ENCODE results near the gene ITGA3. TPM values are rescaled to one million over a fixed set of nuclear protein-coding genes. Genes with fewer than 3 reads are reported as not detected.

ITGA3 gene
- total and polyA plus RNA-seq, 4 donors: 0.79 to 4.4 (median 1.4) TPM

DNA sequence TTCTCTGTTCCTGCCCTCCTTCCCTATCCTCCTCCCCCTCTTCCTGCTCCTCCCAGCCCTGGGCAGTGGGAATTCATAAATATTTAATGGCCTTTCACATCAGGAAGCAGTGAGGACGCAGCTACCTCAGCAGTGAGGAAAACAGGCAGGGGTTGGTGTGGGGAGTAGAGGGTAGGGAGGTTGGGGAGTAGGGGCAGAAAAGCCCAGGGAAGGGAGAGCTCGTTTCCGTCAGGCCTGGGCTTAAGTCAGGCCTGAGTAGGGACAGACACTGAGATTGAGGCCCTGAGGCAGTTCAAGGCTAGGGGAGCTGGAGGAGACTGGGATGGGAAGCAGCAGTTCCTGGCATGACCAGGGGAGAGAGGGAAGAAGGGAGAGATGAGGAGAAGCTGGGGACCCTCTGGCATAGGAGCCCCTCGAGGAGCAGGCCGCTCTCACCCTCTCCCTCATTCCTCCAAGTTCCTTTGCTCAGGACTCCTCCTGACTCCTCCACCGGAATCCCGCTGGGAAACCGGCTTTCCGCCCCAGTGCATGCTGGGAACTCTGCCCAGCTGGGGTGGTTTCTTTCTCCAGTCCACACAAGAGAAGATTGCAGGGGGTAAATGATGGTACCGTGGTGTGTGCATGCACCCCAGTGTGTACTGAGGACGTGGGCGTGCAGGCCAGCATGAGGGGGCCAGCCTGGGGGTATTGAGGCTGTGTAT is 67.9 kb downstream of the ITGA3 start:
- WGBS: 57% methylated on average over 12 of the region's 12 CpGs
- Histone ChIP-seq H3K27me3 (ENCODE audit: control insufficient read depth in 4 of 4, insufficient read depth in 4 of 4, low read length in 3 of 4) (peaks cover 0 to 6% (median 0%) of the 10 kb centered on the region in 4 donors), H3K9me3 (ENCODE audit: control insufficient read depth in 4 of 4, low read length in 3 of 4) (no peaks in the 10 kb centered on the region), H3K4me1 (ENCODE audit: control insufficient read depth in 4 of 4, insufficient read depth in 4 of 4, low read length in 3 of 4) (no peaks in the 10 kb centered on the region), H3K36me3 (ENCODE audit: control insufficient read depth in 4 of 4, insufficient read depth in 3 of 4, low read depth in 1 of 4, low read length in 3 of 4) (no peaks in the 10 kb centered on the region), H3K9ac (ENCODE audit: low read depth in 1 of 2, low read length in 2 of 2) (no peak overlapping the region), H3K4me3 (ENCODE audit: low read depth in 1 of 3, low read length in 3 of 3) (no peak overlapping the region), H3K27ac (ENCODE audit: low read depth in 1 of 2, low read length in 2 of 2) (no peak overlapping the region)
- no peak for DNase-seq (ENCODE audit: low spot score)
- TF ChIP-seq NR2F2 (IDR thresholded peaks at IDR 0.05) (no peak), RAD21 (IDR thresholded peaks at IDR 0.05) (no peak), MAX (IDR thresholded peaks at IDR 0.05) (no peak), JUND (IDR thresholded peaks at IDR 0.05) (no peak), TAF1 (conservative IDR thresholded peaks at IDR 0.05) (no peak), HNF4A (conservative IDR thresholded peaks at IDR 0.05) (no peak), REST (IDR thresholded peaks at IDR 0.05) (no peak), GABPA (IDR thresholded peaks at IDR 0.05 in 1 of 2, conservative IDR thresholded peaks at IDR 0.05 in 1 of 2) (no peak), SP1 (IDR thresholded peaks at IDR 0.05) (no peak)
- TF ChIP-seq, protein P1, sequence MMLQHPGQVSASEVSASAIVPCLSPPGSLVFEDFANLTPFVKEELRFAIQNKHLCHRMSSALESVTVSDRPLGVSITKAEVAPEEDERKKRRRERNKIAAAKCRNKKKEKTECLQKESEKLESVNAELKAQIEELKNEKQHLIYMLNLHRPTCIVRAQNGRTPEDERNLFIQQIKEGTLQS (IDR thresholded peaks at IDR 0.05): no peak

- TF ChIP-seq FOXA2 (IDR thresholded peaks at IDR 0.05): no peak
- TF ChIP-seq, protein P1 (IDR thresholded peaks at IDR 0.05): no peak
- no peak for TF ChIP-seq NR2F2 (IDR thresholded peaks at IDR 0.05)
- TF ChIP-seq, protein P2, sequence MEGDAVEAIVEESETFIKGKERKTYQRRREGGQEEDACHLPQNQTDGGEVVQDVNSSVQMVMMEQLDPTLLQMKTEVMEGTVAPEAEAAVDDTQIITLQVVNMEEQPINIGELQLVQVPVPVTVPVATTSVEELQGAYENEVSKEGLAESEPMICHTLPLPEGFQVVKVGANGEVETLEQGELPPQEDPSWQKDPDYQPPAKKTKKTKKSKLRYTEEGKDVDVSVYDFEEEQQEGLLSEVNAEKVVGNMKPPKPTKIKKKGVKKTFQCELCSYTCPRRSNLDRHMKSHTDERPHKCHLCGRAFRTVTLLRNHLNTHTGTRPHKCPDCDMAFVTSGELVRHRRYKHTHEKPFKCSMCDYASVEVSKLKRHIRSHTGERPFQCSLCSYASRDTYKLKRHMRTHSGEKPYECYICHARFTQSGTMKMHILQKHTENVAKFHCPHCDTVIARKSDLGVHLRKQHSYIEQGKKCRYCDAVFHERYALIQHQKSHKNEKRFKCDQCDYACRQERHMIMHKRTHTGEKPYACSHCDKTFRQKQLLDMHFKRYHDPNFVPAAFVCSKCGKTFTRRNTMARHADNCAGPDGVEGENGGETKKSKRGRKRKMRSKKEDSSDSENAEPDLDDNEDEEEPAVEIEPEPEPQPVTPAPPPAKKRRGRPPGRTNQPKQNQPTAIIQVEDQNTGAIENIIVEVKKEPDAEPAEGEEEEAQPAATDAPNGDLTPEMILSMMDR (IDR thresholded peaks at IDR 0.05; ENCODE audit: low read depth, low read length, missing input control): no peak
- TF ChIP-seq YY1 (IDR thresholded peaks at IDR 0.05): no peak
- TF ChIP-seq RXRA (IDR thresholded peaks at IDR 0.05): no peak
- no peak for TF ChIP-seq HNF4G (IDR thresholded peaks at IDR 0.05)
- no peak for TF ChIP-seq JUND (IDR thresholded peaks at IDR 0.05)
- TF ChIP-seq SP1 (IDR thresholded peaks at IDR 0.05): no peak
- no peak for TF ChIP-seq ZBTB33 (IDR thresholded peaks at IDR 0.05)
- no peak for TF ChIP-seq EGR1 (IDR thresholded peaks at IDR 0.05; ENCODE audit: low read depth in 2 of 2)
- no peak for TF ChIP-seq FOXA1 (IDR thresholded peaks at IDR 0.05)
- no peak for TF ChIP-seq HNF4A (conservative IDR thresholded peaks at IDR 0.05)
- TF ChIP-seq RAD21 (IDR thresholded peaks at IDR 0.05): no peak
- no peak for TF ChIP-seq GABPA (IDR thresholded peaks at IDR 0.05 in 1 of 2, conservative IDR thresholded peaks at IDR 0.05 in 1 of 2)
- no peak for TF ChIP-seq REST (IDR thresholded peaks at IDR 0.05)
- TF ChIP-seq TAF1 (conservative IDR thresholded peaks at IDR 0.05): no peak
- TF ChIP-seq MAX (IDR thresholded peaks at IDR 0.05): no peak
- Histone ChIP-seq H3K4me3 (ENCODE audit: low read depth in 1 of 3, low read length in 3 of 3) (no peak overlapping the region), H3K4me1 (ENCODE audit: control insufficient read depth in 4 of 4, insufficient read depth in 4 of 4, low read length in 3 of 4) (peaks cover 0 to 4% (median 0%) of the 10 kb centered on the region in 4 donors), H3K9ac (ENCODE audit: low read depth in 1 of 2, low read length in 2 of 2) (no peak overlapping the region), H3K27me3 (ENCODE audit: control insufficient read depth in 4 of 4, insufficient read depth in 4 of 4, low read length in 3 of 4) (peaks cover 0 to 6% (median 0%) of the 10 kb centered on the region in 4 donors), H3K9me3 (ENCODE audit: control insufficient read depth in 4 of 4, low read length in 3 of 4) (no peaks in the 10 kb centered on the region), H3K36me3 (ENCODE audit: control insufficient read depth in 4 of 4, insufficient read depth in 3 of 4, low read depth in 1 of 4, low read length in 3 of 4) (no peaks in the 10 kb centered on the region), H3K27ac (ENCODE audit: low read depth in 1 of 2, low read length in 2 of 2) (no peak overlapping the region)
- 97% methylated on average over 4 of the region's 4 CpGs for WGBS
- no peak for DNase-seq (ENCODE audit: low spot score)
These were observed 69.6 kb downstream of the ITGA3 start for GRCh38 chr17:50125420-50125997.
